Kidney (tissue), 14 donors: Measurements from ENCODE around the gene COL4A2. TPM values are rescaled to one million over a fixed set of nuclear protein-coding genes. Genes with fewer than 3 reads are reported as not detected.
"Not testable (repeated sequence)": the region's sequence is repeated elsewhere in the genome, so short reads cannot be mapped to it uniquely, and the experiment has no call there.

Source experiments
- DNase-seq, 5 donors: peaks; one replicate each; pipeline ENCODE4 v3.0.0-alpha.2; 2013 to 2020
- FAIRE-seq: peaks from 2 replicates; lab custom pipeline; 2012; peaks lifted over from hg19 to GRCh38; lab: Jason Lieb, UNC
- H3K27ac ChIP-seq, 2 donors: one replicate each; pipeline ENCODE4 v1.7.0; 2013; ENCODE audit warnings: low read depth in 2 of 2, low read length in 2 of 2, inconsistent platforms in 1 of 2
- H3K27me3 ChIP-seq: one replicate; pipeline ENCODE4 v1.7.1; 2013; ENCODE audit warnings: low read length, inconsistent platforms; ENCODE audit not compliant: control insufficient read depth, insufficient read depth
- H3K36me3 ChIP-seq, 3 donors: one replicate each; pipeline versions ENCODE4 v1.7.0 to v1.7.1; 2013; ENCODE audit warnings: low read length in 3 of 3, control low read depth in 1 of 3, inconsistent platforms in 1 of 3; ENCODE audit not compliant: insufficient read depth in 3 of 3, control insufficient read depth in 2 of 3
- H3K4me1 ChIP-seq, 3 donors: one replicate each; pipeline versions ENCODE4 v1.7.0 to v1.7.1; 2013; ENCODE audit warnings: low read length in 3 of 3, inconsistent platforms in 1 of 3, low read depth in 1 of 3; ENCODE audit not compliant: control insufficient read depth in 2 of 3, insufficient read depth in 2 of 3
- H3K4me3 ChIP-seq, 3 donors: one replicate each; pipeline versions ENCODE4 v1.7.0 to v1.8.1; 2013; ENCODE audit warnings: low read length in 3 of 3, control low read depth in 1 of 3, inconsistent platforms in 1 of 3
- H3K9ac ChIP-seq, 3 donors: one replicate each; pipeline versions ENCODE4 v1.7.0 to v1.7.1; 2013; ENCODE audit warnings: low read length in 3 of 3, control low read depth in 1 of 3, inconsistent platforms in 1 of 3
- H3K9me3 ChIP-seq, 3 donors: one replicate each; pipeline versions ENCODE4 v1.7.0 to v1.7.1; 2013; ENCODE audit warnings: low read length in 3 of 3, control low read depth in 1 of 3, inconsistent platforms in 1 of 3; ENCODE audit not compliant: control insufficient read depth in 2 of 3, insufficient read depth in 1 of 3
- intact Hi-C: fragments of 100-400 bp; cut with DNase I; formaldehyde crosslinking; loops from one replicate; pipeline ENCODE4 v1.11.1; 2022
- polyA plus RNA-seq: library from polyadenylated mRNA; stranded (reverse); fragments of 350-450 nt; fragmentation: Illumina TruSeq; extraction: RNeasy Lipid Tissue Mini Kit (QIAGEN cat#74804); gene quantifications from one replicate; pipeline ENCODE4 v1.2.3, GENCODE V29; 2014; ENCODE audit warnings: low read depth, low replicate concordance; ENCODE audit not compliant: insufficient read depth
- total RNA-seq: library from RNA; stranded (reverse); fragmentation: NEBNext Ultra II Directional; extraction: Animal tissue kit (Norgen Biotek cat#: 25700); gene quantifications from one replicate; pipeline ENCODE4 v1.2.1, GENCODE V29; 2021
- TF ChIP-seq, protein P1 (sequence below): IDR thresholded peaks from 3 replicates; pipeline ENCODE4 v1.5.1; 2012; ENCODE audit warnings: mild to moderate bottlenecking, moderate library complexity, borderline replicate concordance; ENCODE audit not compliant: insufficient read depth; ENCODE audit errors: extremely low read depth
- donor health status: control.
- donor health status: control.
- donor health status: control.
- donor health status: control.
- donor health status: control.
- donor health status: DM: yes; HTN: yes; CAD: no.
- donor health status: Normal renal cell carcinoma (clear cell type).

Gene COL4A2
- total and polyA plus RNA-seq, 2 donors from 2014 or later = 126 to 265 TPM

DNA sequence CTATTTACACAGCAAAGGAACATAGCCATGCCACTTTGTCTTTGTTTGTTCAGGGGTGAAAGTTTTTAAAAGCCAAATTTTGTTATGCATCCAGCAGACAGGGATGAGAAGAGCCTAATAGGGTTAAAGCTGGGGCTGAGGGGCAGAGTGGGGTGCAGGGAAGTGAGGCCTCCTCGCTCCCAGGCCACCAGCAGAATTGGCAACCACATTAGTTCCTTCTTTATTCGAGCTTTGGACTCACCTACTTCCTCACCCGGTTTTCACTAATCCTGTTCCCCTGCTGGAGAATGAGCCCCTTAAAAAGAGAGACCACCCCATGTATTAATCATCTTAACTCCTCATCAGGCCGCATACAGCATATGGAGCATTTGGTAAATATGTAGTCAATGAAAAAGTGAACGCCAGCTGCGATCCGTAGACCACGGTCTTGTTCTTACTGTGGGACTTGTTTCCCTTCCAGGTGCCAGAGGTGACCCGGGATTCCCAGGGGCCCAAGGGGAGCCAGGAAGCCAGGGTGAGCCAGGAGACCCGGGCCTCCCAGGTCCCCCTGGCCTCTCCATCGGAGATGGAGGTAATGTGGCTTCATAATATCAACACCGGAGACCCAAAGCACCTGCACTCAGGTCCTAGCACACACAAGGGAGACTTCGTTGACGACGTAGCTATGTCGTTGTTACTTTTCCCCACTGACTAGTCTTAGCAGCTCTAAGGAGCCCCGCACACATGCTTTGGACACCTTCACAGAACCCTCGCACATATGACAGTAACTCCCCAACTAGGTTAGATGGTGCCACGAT lies 142.3 kb downstream of the COL4A2 start:
- Histone ChIP-seq H3K9ac (no peak overlapping the region), H3K27me3 (no peaks in the 10 kb centered on the region), H3K4me1 (peaks cover 0 to 2% (median 0%) of the 10 kb centered on the region in 3 donors), H3K36me3 (peaks cover 4 to 30% (median 8%) of the 10 kb centered on the region in 3 donors), H3K27ac (no peak overlapping the region), H3K9me3 (no peaks in the 10 kb centered on the region), H3K4me3 (no peak overlapping the region)
- no peak for FAIRE-seq
- intact Hi-C loops = no loop called here
- TF ChIP-seq, protein P1, sequence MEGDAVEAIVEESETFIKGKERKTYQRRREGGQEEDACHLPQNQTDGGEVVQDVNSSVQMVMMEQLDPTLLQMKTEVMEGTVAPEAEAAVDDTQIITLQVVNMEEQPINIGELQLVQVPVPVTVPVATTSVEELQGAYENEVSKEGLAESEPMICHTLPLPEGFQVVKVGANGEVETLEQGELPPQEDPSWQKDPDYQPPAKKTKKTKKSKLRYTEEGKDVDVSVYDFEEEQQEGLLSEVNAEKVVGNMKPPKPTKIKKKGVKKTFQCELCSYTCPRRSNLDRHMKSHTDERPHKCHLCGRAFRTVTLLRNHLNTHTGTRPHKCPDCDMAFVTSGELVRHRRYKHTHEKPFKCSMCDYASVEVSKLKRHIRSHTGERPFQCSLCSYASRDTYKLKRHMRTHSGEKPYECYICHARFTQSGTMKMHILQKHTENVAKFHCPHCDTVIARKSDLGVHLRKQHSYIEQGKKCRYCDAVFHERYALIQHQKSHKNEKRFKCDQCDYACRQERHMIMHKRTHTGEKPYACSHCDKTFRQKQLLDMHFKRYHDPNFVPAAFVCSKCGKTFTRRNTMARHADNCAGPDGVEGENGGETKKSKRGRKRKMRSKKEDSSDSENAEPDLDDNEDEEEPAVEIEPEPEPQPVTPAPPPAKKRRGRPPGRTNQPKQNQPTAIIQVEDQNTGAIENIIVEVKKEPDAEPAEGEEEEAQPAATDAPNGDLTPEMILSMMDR = no peak
- DNase-seq = peak in 1 of 5 donors; percentile 19

DNA sequence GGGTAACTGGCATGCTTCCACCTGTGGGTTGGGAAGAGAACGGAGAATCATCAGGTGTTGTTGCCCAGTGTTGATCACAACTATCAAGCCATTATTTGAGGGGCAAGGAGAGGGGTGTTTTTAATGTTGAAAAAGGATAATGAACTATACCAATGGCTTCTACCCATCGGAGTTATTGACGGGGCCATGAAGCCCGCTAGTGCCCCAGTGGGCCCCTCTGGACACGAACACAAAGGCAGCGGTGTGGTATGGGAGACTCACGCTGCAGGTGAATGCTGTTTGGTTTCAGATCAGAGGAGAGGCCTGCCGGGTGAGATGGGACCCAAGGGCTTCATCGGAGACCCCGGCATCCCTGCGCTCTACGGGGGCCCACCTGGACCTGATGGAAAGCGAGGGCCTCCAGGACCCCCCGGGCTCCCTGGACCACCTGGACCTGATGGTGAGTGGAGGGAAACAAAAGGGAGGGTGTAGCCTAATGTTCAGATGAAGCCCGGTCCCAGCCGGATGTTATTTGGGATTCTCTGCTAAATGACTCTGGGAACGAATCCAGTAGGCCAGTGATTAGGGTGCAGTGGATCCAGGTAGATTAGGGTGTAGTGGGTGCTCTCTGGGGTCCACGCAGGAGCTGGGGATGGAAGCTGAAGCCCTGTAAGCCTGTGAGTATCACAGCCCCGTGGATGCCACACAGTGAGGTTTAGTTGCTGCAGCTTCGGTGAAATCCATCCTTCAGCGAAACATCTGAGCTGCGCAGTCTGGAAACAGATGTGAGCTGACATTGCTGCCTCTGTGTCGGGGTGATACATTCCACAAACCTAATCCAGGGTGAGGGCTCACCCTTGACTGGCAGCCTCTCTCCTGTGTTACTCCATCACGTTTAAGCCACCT lies 143.2 kb downstream of the COL4A2 start:
- Histone ChIP-seq H3K9me3 (no peaks in the 10 kb centered on the region), H3K4me1 (peaks cover 0 to 2% (median 0%) of the 10 kb centered on the region in 3 donors), H3K4me3 (no peak overlapping the region), H3K27me3 (no peaks in the 10 kb centered on the region), H3K36me3 (peaks cover 6 to 28% (median 7%) of the 10 kb centered on the region in 3 donors), H3K9ac (no peak overlapping the region), H3K27ac (no peak overlapping the region)
- FAIRE-seq (no peak), DNase-seq (peak in 1 of 5 donors; percentile 37)
- TF ChIP-seq, protein P1 = no peak
- intact Hi-C loops = no loop called here

DNA sequence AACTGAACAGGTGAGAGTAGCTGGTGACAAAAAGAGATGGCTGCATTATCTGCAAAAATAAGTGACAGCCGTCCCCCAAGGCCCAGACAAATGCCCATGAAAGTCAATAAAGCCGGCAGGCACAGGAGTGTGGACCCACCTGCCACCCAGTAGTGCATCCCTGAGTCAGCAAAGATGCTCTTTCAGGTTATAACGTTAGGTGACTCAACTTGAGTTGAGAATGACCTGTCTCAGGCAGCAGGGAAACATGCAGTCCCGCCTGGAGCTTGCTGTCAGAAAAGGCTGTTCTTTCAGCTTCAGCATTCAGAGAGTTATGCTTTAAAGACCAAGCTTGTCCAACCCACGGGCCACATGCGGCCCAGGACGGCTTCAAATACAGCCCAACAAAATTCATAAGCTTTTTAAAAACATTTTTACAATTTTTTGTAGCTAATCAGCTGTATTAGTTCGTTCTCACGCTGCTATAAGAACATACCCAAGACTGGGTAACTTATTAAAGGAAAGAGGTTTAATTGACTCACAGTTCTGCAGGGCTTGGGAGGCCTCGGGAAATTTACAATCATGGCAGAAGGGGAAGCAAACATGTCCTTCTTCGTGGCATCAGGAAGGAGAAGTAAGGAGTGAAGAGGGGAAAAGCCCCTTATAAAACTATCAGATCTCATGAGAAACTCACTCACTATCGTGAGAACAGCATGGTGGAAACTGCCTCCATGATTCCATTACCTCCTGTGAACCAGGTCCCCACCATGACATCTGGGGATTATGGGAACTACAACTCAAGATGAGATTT lies 144.1 kb downstream of the COL4A2 start:
- FAIRE-seq = no peak

DNA sequence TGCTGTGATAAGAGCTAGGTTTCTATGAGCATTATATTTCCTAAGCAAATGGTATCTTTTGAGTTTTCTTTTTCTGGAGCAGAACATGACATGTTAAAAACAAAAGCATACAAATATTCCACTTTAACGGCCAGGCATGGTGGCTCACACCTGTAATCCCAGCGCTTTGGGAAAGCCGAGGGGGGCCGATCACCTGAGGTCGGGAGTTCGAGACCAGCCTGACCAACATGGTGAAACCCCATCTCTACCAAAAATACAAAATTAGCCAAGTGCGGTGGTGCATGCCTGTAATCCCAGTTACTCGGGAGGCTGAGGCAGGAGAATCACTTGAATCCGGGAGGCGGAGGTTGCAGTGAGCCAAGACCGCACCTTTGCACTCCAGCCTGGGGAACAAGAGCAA lies 146.0 kb downstream of the COL4A2 start:
- H3K36me3 ChIP-seq = peaks cover 2 to 24% (median 3%) of the 10 kb centered on the region in 3 donors
- peak in 1 of 5 donors; percentile 18 for DNase-seq
- FAIRE-seq, H3K27ac ChIP-seq, H3K4me3 ChIP-seq, H3K4me1 ChIP-seq, H3K9ac ChIP-seq, H3K9me3 ChIP-seq, H3K27me3 ChIP-seq, intact Hi-C loops: not testable (repeated sequence)

More for the DNA sequence above, 144.1 kb downstream of the COL4A2 start:
- intact Hi-C loops = no loop called here
- no peaks in the 10 kb centered on the region for H3K9me3 ChIP-seq
- peaks cover 5 to 27% (median 6%) of the 10 kb centered on the region in 3 donors for H3K36me3 ChIP-seq
- no peak overlapping the region for H3K9ac ChIP-seq
- TF ChIP-seq, protein P1 = no peak
- peak in 1 of 5 donors; percentile 12 for DNase-seq
- no peaks in the 10 kb centered on the region for H3K27me3 ChIP-seq
- no peak overlapping the region for H3K4me3 ChIP-seq
- no peak overlapping the region for H3K27ac ChIP-seq
- H3K4me1 ChIP-seq = peaks cover 0 to 2% (median 0%) of the 10 kb centered on the region in 3 donors
